Lower lobe of right lung (tissue), 2 donors: ENCODE data around the gene THRA. TPM values are rescaled to one million over a fixed set of nuclear protein-coding genes. Genes with fewer than 3 reads are reported as not detected.
A peak's percentile ranks its signal among the peaks of the same experiment; 100 is the strongest.

Experiments used
- ATAC-seq, 2 donors: fragments of 200-7000 bp; cut with Tn5 transposase; one replicate each; pipeline ENCODE4 v1.9.1; 2020 to 2022; ENCODE audit warnings: mild to moderate bottlenecking in 2 of 2, moderate library complexity in 2 of 2
- DNase-seq: peaks from one replicate; pipeline ENCODE4 v3.0.0-alpha.2; 2020
- H3K27ac ChIP-seq: fragments of 200-600 bp; one replicate; pipeline ENCODE4 v1.8.0; 2022
- H3K27me3 ChIP-seq: fragments of 200-600 bp; one replicate; pipeline ENCODE4 v1.8.0; 2022; ENCODE audit warnings: low read depth
- H3K36me3 ChIP-seq: fragments of 200-600 bp; one replicate; pipeline ENCODE4 v1.8.0; 2022; ENCODE audit warnings: mild to moderate bottlenecking
- H3K4me1 ChIP-seq: fragments of 200-600 bp; one replicate; pipeline ENCODE4 v1.8.0; 2022
- H3K4me3 ChIP-seq: fragments of 200-600 bp; one replicate; pipeline ENCODE4 v1.8.0; 2022; ENCODE audit warnings: mild to moderate bottlenecking
- H3K9me3 ChIP-seq: fragments of 200-600 bp; one replicate; pipeline ENCODE4 v1.8.0; 2022
- intact Hi-C: fragments of 100-400 bp; cut with DNase I; formaldehyde crosslinking; loops from one replicate; pipeline ENCODE4 v1.11.0; 2022
- total RNA-seq: library from RNA; stranded (reverse); fragmentation: NEBNext Ultra II Directional; extraction: Animal tissue kit (Norgen Biotek cat#: 25700); gene quantifications from one replicate; pipeline ENCODE4 v1.2.1, GENCODE V29; 2021
- TF ChIP-seq, protein P1 (sequence below): fragments of 200-600 bp; IDR thresholded peaks from one replicate; pipeline ENCODE4 v1.8.0; 2022; ENCODE audit warnings: antibody characterized with exemption, mild to moderate bottlenecking
- donor health status: DM: no; HTN: yes; CAD: no; lungs with severe emphysema.

THRA gene
- total RNA-seq, 1 donor from 2014 or later: 50.1 TPM

DNA sequence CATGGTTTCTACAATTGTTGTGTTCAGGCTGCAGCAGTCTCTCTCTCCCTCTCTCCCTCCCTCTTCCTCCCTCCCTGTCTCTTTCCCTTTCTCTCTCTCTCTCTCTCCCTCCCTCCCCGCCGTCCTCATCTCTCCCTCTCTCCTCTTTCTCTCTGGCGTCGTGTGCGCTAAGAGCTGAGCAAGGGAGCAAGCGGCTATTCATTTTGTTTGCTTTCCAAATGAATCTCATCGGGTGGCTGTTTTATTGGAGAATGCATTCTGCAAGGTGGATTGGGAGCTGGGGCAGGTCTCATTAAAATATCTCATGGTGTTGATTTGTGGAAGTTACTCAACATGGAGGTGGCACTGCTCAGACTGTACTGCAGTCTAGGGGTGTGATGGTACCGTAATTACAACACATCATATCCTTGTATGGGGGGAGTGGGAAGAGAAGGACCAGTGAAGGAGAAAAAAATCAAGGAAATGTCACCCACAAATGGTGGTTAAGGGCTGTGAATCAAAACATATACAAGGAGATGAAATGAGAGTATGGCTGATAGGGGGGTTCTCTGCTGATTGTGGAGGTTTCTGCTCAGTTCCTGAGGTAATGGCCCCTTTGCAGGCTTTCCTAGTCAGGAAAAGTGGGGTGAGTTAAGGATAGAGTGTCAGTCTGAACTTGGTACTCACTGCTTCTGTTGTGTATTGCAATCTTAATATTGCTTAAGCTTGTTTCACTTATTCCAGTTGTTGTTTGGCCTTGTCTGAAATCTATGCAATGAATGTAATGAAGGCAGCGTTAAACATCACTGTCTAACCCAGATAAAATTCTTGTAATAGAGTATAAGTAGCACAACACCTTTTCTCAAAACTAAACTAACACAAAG lies 61.7 kb downstream of the THRA start:
- DNase-seq (no peak), ATAC-seq (no peak)
- Histone ChIP-seq H3K9me3 (no peaks in the 10 kb centered on the region), H3K27ac (peak overlapping the region; percentile 95), H3K36me3 (peaks cover 45% of the 10 kb centered on the region), H3K4me1 (peaks cover 28% of the 10 kb centered on the region), H3K27me3 (no peaks in the 10 kb centered on the region), H3K4me3 (peak overlapping the region; percentile 92)
- intact Hi-C loops: no loop called here
- TF ChIP-seq, protein P1, sequence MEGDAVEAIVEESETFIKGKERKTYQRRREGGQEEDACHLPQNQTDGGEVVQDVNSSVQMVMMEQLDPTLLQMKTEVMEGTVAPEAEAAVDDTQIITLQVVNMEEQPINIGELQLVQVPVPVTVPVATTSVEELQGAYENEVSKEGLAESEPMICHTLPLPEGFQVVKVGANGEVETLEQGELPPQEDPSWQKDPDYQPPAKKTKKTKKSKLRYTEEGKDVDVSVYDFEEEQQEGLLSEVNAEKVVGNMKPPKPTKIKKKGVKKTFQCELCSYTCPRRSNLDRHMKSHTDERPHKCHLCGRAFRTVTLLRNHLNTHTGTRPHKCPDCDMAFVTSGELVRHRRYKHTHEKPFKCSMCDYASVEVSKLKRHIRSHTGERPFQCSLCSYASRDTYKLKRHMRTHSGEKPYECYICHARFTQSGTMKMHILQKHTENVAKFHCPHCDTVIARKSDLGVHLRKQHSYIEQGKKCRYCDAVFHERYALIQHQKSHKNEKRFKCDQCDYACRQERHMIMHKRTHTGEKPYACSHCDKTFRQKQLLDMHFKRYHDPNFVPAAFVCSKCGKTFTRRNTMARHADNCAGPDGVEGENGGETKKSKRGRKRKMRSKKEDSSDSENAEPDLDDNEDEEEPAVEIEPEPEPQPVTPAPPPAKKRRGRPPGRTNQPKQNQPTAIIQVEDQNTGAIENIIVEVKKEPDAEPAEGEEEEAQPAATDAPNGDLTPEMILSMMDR: no peak

DNA sequence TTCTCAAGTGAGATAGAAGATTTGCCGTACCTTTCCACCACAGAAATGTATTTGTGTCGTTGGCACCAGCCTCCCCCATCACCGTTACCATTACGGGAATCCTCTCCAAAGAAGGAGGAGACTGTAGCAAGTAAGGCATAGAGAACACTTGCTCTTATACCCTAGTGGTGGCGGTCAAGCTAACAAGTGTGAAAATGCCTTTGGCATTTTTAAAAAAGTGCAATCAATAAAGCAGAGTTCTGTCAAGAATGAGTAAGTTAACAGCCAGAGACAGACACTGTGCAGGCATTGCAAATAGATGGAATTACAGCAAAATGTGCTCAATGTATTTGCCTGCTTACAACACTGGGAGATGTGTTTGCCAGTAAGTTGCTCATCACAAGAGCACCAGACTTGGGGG lies 66.7 kb downstream of the THRA start:
- DNase-seq (no peak), ATAC-seq (no peak)
- H3K27ac ChIP-seq: peak overlapping the region; percentile 24
- intact Hi-C loops: no loop called here
- TF ChIP-seq, protein P1: no peak
- no peaks in the 10 kb centered on the region for H3K9me3 ChIP-seq
- H3K4me1 ChIP-seq: peaks cover 25% of the 10 kb centered on the region
- peaks cover 95% of the 10 kb centered on the region for H3K36me3 ChIP-seq
- no peak overlapping the region for H3K4me3 ChIP-seq
- no peaks in the 10 kb centered on the region for H3K27me3 ChIP-seq

DNA sequence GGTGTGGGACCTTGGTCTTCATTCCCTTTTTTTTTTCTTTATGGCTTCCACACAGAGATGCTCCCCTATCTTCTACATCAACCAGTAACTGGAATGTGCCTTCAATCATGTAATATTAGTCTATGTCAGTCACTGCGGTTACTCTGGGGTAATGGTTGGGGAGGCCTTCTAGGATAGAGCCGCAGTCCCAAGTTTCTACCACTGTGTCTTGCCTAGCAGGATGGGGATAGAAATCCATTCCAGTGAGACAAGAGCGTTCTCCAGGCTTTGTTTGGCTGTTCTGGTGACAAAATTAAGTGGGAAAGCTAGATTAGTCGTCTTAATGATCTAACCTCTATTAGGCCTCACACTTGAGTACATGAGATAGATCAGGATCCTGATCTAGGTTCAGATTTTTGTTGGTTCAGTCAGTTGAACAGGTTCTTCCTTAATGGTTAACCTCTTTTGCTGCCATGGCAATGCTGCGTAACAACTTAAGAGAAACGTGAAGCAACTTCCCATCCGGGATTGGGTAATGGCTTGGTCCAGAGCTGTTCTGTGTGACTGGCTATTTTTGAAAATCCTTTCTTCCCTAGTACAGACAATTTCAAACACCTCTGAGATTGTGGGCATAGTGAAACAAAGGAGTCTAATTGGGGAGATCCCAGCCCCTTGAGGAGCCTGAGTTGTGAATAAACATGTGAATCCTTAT lies 67.7 kb downstream of the THRA start:
- peak; percentile 59 for DNase-seq

DNA sequence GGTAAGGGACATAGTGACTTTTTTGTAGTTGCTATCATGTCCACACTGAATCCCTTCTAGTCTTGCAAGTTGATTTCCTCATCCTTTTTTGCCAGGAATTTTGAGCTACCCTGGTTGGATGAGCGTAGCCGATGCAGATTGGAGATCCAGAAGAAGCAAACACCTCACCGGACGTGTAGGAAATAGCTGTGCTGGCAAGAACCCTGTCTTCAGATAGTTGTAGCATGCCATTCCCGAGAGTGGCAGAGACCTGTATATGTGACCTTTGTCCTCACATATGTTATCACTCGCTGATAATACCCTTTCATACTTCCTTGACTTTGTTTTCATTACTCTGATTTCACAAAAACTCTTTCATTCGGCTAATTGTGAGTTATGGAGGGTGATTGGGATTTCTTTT lies 71.4 kb downstream of the THRA start:
- no peak overlapping the region for H3K27ac ChIP-seq
- H3K4me1 ChIP-seq: peaks cover 15% of the 10 kb centered on the region
- intact Hi-C loops: no loop called here
- no peaks in the 10 kb centered on the region for H3K27me3 ChIP-seq
- H3K9me3 ChIP-seq: no peaks in the 10 kb centered on the region
- ATAC-seq (no peak), DNase-seq (no peak)
- H3K4me3 ChIP-seq: no peak overlapping the region
- TF ChIP-seq, protein P1: no peak
- H3K36me3 ChIP-seq: peaks cover 83% of the 10 kb centered on the region

More for the DNA sequence above, 67.7 kb downstream of the THRA start:
- TF ChIP-seq, protein P1: no peak
- intact Hi-C loops: no loop called here
- Histone ChIP-seq H3K4me3 (no peak overlapping the region), H3K27me3 (no peaks in the 10 kb centered on the region), H3K4me1 (peaks cover 15% of the 10 kb centered on the region), H3K27ac (peak overlapping the region; percentile 64), H3K9me3 (no peaks in the 10 kb centered on the region), H3K36me3 (peaks cover 100% of the 10 kb centered on the region)
- peak; percentile 89 to 93 for ATAC-seq

DNA sequence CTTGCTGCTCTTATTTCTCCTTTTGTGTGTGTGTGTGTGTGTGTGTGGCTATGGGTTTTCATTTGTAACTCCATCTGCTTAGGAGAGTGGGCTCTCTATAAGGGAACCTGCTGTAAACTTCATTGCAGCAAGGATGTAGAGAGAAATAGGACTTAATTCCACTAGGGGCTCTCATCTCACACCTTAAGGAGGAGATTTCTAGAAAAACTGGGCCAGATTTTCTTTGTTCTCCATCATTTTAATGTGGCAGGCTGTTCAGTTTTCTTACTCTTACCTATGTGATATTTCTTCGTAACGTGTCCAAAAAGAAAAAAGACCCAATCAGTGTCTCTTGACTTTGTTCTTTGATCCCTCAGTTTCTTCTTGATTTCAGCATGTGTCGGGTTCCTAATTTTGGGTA lies 73.1 kb downstream of the THRA start:
- H3K4me1 ChIP-seq: peaks cover 19% of the 10 kb centered on the region
- no peak overlapping the region for H3K4me3 ChIP-seq
- H3K27ac ChIP-seq: no peak overlapping the region
- no peaks in the 10 kb centered on the region for H3K9me3 ChIP-seq
- TF ChIP-seq, protein P1: no peak
- intact Hi-C loops: no loop called here
- ATAC-seq: no peak
- DNase-seq: no peak
- peaks cover 67% of the 10 kb centered on the region for H3K36me3 ChIP-seq
- H3K27me3 ChIP-seq: no peaks in the 10 kb centered on the region
